HepG2 (cell line): ENCODE data around the gene SLC35F1. TPM values are rescaled to one million over a fixed set of nuclear protein-coding genes. Genes with fewer than 3 reads are reported as not detected.

Source experiments
- ATAC-seq: fragments of 200-7000 bp; cut with Tn5 transposase; 3 replicates; pipeline ENCODE4 v1.9.1; 2020; ENCODE audit warnings: mild to moderate bottlenecking, moderate library complexity
- BruUV-seq: library from RNA; stranded (reverse); fragments of 400-500 nt; replicated peaks from 2 replicates; lab custom pipeline; 2021; lab: Mats Ljungman, UMichigan
- CTCF ChIA-PET: fragments of 300-600 bp; formaldehyde crosslinking; extraction: SDS; loops from one replicate; lab custom pipeline; 2021; ENCODE audit warnings: low total read pairs, inconsistent platforms, low intra/inter-chr PET ratio; lab: Yijun Ruan, JAX
- POLR2A ChIA-PET: fragments of 350-600 bp; sonication (Branson Sonifier 250); formaldehyde crosslinking; loops from one replicate; lab custom pipeline; 2020; ENCODE audit warnings: antibody characterized with exemption, inconsistent platforms; lab: Yijun Ruan, JAX
- DNase-seq: peaks from one replicate; pipeline ENCODE4 v3.0.0-alpha.2; 2015; ENCODE audit warnings: low spot score
- FAIRE-seq: peaks from 3 replicates; lab custom pipeline; 2011; peaks lifted over from hg19 to GRCh38; lab: Jason Lieb, UNC
- H2AFZ ChIP-seq: one replicate; pipeline ENCODE4 v1.6.1; 2011; ENCODE audit warnings: low read length, inconsistent platforms
- H3K27ac ChIP-seq: fragments of 300-600 bp; 3 replicates; pipeline ENCODE4 v1.8.0; 2011; ENCODE audit warnings: mixed run types, mild to moderate bottlenecking, mixed read lengths, low read length, inconsistent platforms; ENCODE audit not compliant: insufficient read depth; ENCODE audit errors: extremely low read length
- H3K27me3 ChIP-seq, 2 experiments: fragments of 200-600 bp in 1 of 2; 2 replicates in 1 of 2; 3 replicates in 1 of 2; pipeline versions ENCODE4 v1.6.0 to v1.8.0; 2011; ENCODE audit warnings: low read length in 2 of 2, mild to moderate bottlenecking in 2 of 2, moderate library complexity in 2 of 2, inconsistent platforms in 1 of 2; ENCODE audit not compliant: insufficient read depth in 2 of 2, control insufficient read depth in 1 of 2
- H3K36me3 ChIP-seq, 2 experiments: fragments of 200-600 bp in 1 of 2; replicated peaks in 1 of 2; 2 replicates in 1 of 2; 3 replicates in 1 of 2; pipeline versions ENCODE4 v1.5.1 to v1.8.0; 2011; ENCODE audit warnings: low read length in 2 of 2, inconsistent platforms in 1 of 2; ENCODE audit not compliant: insufficient read depth in 2 of 2, control insufficient read depth in 1 of 2
- H3K4me1 ChIP-seq: 2 replicates; pipeline ENCODE4 v1.5.1; 2012; ENCODE audit warnings: low read length, inconsistent platforms; ENCODE audit not compliant: insufficient read depth
- H3K4me2 ChIP-seq: 2 replicates; pipeline ENCODE4 v1.6.0; 2011; ENCODE audit warnings: low read depth, low read length, inconsistent platforms
- H3K4me3 ChIP-seq, 3 experiments: fragments of 200-600 bp in 1 of 3; sonication (generic), shearing (Covaris generic) in 1 of 3; replicated peaks in 1 of 3; 2 replicates each; pipeline ENCODE4 v1.5.1; 2011 to 2016; ENCODE audit warnings: low read length in 3 of 3, inconsistent platforms in 2 of 3, low read depth in 2 of 3, mild to moderate bottlenecking in 2 of 3, control low read depth in 1 of 3, mixed read lengths in 1 of 3; ENCODE audit not compliant: insufficient read depth in 1 of 3
- H3K79me2 ChIP-seq: one replicate; pipeline ENCODE4 v1.6.1; 2011; ENCODE audit warnings: low read length, inconsistent platforms; ENCODE audit not compliant: insufficient read depth
- H3K9ac ChIP-seq: 2 replicates; pipeline ENCODE4 v1.6.0; 2011; ENCODE audit warnings: mild to moderate bottlenecking, low read depth, low read length, inconsistent platforms; ENCODE audit not compliant: insufficient read depth
- H3K9me3 ChIP-seq: 2 replicates; pipeline ENCODE4 v1.5.1; 2012; ENCODE audit warnings: mild to moderate bottlenecking, low read length
- H4K20me1 ChIP-seq: 2 replicates; pipeline ENCODE4 v1.6.0; 2011; ENCODE audit warnings: inconsistent platforms, mild to moderate bottlenecking, low read length, moderate library complexity; ENCODE audit not compliant: insufficient read depth
- KLF11 ChIP-seq: IDR thresholded peaks from 2 replicates; pipeline ENCODE4 v1.6.1; 2016; ENCODE audit warnings: missing compliant biosample characterization
- KMT2A ChIP-seq: sonication (generic); formaldehyde crosslinking; IDR thresholded peaks from 2 replicates; pipeline ENCODE4 v1.4.0; 2020; ENCODE audit warnings: missing genetic modification reagents
- MAFK ChIP-seq, 2 experiments: IDR thresholded peaks in 1 of 2; conservative IDR thresholded peaks in 1 of 2; 2 replicates each; pipeline ENCODE4 v1.6.1; 2011; ENCODE audit warnings: improper control_type of control experiment in 2 of 2, low read length in 2 of 2
- ONECUT2 ChIP-seq: sonication (generic); formaldehyde crosslinking; IDR thresholded peaks from 2 replicates; pipeline ENCODE4 v1.4.0; 2020; ENCODE audit warnings: missing genetic modification reagents
- PTBP1 ChIP-seq: fragments of 200-400 bp; formaldehyde crosslinking; IDR thresholded peaks from 2 replicates; pipeline ENCODE4 v1.6.1; 2018; ENCODE audit warnings: low read length, low read depth; ENCODE audit not compliant: poor library complexity, severe bottlenecking
- SP2 ChIP-seq: sonication (generic); formaldehyde crosslinking; IDR thresholded peaks from 2 replicates; pipeline ENCODE4 v1.5.1; 2020; ENCODE audit warnings: mild to moderate bottlenecking, missing genetic modification reagents
- TBX3 ChIP-seq: fragments of 450-650 bp; IDR thresholded peaks from 2 replicates; pipeline ENCODE4 v1.6.1; 2017; ENCODE audit warnings: antibody characterized with exemption, mild to moderate bottlenecking, inconsistent platforms, borderline replicate concordance
- TEAD3 ChIP-seq: optimal IDR thresholded peaks from 2 replicates; pipeline ENCODE3; 2016; ENCODE audit warnings: borderline replicate concordance
- ZBTB38 ChIP-seq: sonication (generic); formaldehyde crosslinking; IDR thresholded peaks from 2 replicates; pipeline ENCODE4 v1.5.1; 2020; ENCODE audit warnings: mild to moderate bottlenecking, missing genetic modification reagents
- ZNF256 ChIP-seq: sonication (generic); formaldehyde crosslinking; conservative IDR thresholded peaks from 2 replicates; pipeline ENCODE4 v1.4.0; 2020; ENCODE audit warnings: missing genetic modification reagents
- ZNF510 ChIP-seq: sonication (generic); formaldehyde crosslinking; IDR thresholded peaks from 2 replicates; pipeline ENCODE4 v1.4.0; 2020; ENCODE audit warnings: low read depth, mild to moderate bottlenecking, missing genetic modification reagents
- ZNF761 ChIP-seq: sonication (generic); formaldehyde crosslinking; conservative IDR thresholded peaks from 2 replicates; pipeline ENCODE4 v1.4.0; 2020; ENCODE audit warnings: mild to moderate bottlenecking, missing genetic modification reagents
- WGBS: methylation state at CpG from one replicate; pipeline ENCODE4 v1.1.6; 2017; ENCODE audit warnings: low lambda C conversion rate; 5-methylcytosine and 5-hydroxymethylcytosine counted together
- in situ Hi-C: cut with HindIII; loops from 2 replicates; pipeline ENCODE4 v1.10.0; 2017; ENCODE audit warnings: low pct_unique_long_range_greater_than_20kb; ENCODE audit not compliant: extremely low pct_ligation_motif_present
- intact Hi-C: fragments of 100-400 bp; cut with micrococcal nuclease; formaldehyde crosslinking; loops from one replicate; pipeline ENCODE4 v1.10.0; 2022; ENCODE audit not compliant: unreplicated experiment
- polyA plus RNA-seq, 8 experiments: library from polyadenylated mRNA; depleted of rRNA in 3 of 8; stranded (reverse) in 7 of 8; unstranded in 1 of 8; fragments of >200 nt; fragmentation: Illumina TruSeq in 4 of 8; extraction: Trizol in 4 of 8; gene quantifications; 2 replicates each; pipeline versions ENCODE4 v1.2.1 to v1.2.3, GENCODE V29; 2011 to 2016; ENCODE audit warnings: low read depth in 4 of 8, missing spikeins in 1 of 8, mixed read lengths in 1 of 8; ENCODE audit not compliant: insufficient read depth in 1 of 8
- total RNA-seq, 5 experiments: library from RNA; depleted of rRNA; stranded (reverse); fragments of >200 nt; fragmentation: Illumina TruSeq; extraction: Trizol; gene quantifications; 2 replicates each; pipeline ENCODE4 v1.2.3, GENCODE V29; 2016; ENCODE audit warnings: low read depth in 1 of 5
- TF ChIP-seq, protein P1 (sequence below): sonication (generic); formaldehyde crosslinking; IDR thresholded peaks from 2 replicates; pipeline ENCODE4 v1.5.1; 2020; ENCODE audit warnings: missing genetic modification reagents, mild to moderate bottlenecking, borderline replicate concordance
- TF ChIP-seq, protein P2 (sequence below): sonication (generic); formaldehyde crosslinking; IDR thresholded peaks from 2 replicates; pipeline ENCODE4 v1.5.0; 2020; ENCODE audit warnings: missing genetic modification reagents

The SLC35F1 gene
- total and polyA plus RNA-seq, 2 of the 13 experiments (the other 11 are each of a cell fraction or from before 2014, with no cell fraction given) = 0.01 TPM; not detected in 1

DNA sequence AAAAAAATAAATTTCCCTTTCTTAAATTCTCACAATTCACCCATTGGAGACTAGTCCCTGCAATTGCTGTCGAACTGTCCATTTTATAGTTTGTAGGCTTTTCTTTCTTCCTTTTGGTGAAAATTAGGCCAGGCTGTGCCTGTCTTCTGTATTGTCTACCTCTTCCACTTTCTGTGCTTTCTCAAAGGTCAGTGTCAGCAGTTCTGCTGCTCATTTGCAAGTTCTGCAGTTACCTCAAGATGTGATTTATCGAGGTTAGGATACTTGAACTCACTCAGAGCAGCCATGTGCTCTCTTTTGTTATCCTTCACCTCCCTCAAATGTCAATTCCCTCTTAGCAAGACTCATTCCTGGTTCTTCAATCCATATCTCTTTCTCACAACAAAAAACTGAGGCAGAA is 179.1 kb downstream of the SLC35F1 start:
- no peak overlapping the region for H3K4me2 ChIP-seq
- peaks cover 13% of the 10 kb centered on the region for H3K9me3 ChIP-seq
- DNase-seq (no peak), ATAC-seq (no peak), FAIRE-seq (no peak)
- H4K20me1 ChIP-seq = no peaks in the 10 kb centered on the region; the same call in 1 of the 2 replicates
- CTCF ChIA-PET = no interaction called here
- in situ Hi-C loops = no loop called here
- H3K79me2 ChIP-seq = no peaks in the 10 kb centered on the region
- H2AFZ ChIP-seq = no peak overlapping the region
- TF ChIP-seq KLF11 (CRISPR knock-in tag) (no peak), MAFK (conservative IDR thresholded peaks at IDR 0.05 in 1 of 2, IDR thresholded peaks at IDR 0.05 in 1 of 2; ENCODE audit: low read length in 2 of 2) (peak in 1 of 2 experiments; percentile 54; a peak in 2 of 4 replicates)
- no TSS peak for BruUV-seq
- H3K36me3 ChIP-seq = no peaks in the 10 kb centered on the region
- 0% methylated on average over 2 of the region's 2 CpGs for WGBS
- H3K27ac ChIP-seq = no peak overlapping the region
- no peak overlapping the region for H3K9ac ChIP-seq
- H3K4me3 ChIP-seq = no peak overlapping the region
- no peaks in the 10 kb centered on the region for H3K27me3 ChIP-seq
- intact Hi-C loops = no loop called here
- no peaks in the 10 kb centered on the region for H3K4me1 ChIP-seq
- POLR2A ChIA-PET = no interaction called here

DNA sequence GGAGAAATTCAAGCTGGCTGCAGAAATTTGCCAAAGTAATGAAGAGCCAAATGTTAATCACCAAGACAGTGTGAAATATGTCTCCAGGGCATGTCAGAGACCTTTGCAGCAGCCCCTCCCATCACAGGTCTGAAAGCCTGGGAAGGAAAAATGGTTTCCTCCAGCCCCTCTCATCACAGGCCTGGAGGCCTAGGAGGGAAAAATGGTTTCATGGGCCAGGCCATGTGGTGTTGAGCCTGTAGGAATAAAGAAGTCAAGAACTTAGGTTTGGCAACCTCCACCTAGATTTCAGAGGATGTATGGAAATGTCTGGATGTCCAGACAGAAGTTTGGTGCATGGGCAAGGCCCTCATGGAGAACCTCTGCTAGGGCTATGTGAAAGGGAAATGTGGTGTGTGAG is 185.0 kb downstream of the SLC35F1 start:
- no peaks in the 10 kb centered on the region for H3K27me3 ChIP-seq
- H3K9ac ChIP-seq = no peak overlapping the region
- no peak overlapping the region for H3K4me3 ChIP-seq
- no peak overlapping the region for H3K4me2 ChIP-seq
- ChIA-PET POLR2A (no interaction called here), CTCF (no interaction called here)
- no peak for FAIRE-seq
- H2AFZ ChIP-seq = no peak overlapping the region
- H3K36me3 ChIP-seq = no peaks in the 10 kb centered on the region
- in situ Hi-C loops (no loop called here), intact Hi-C loops (no loop called here)
- peaks cover 39% of the 10 kb centered on the region for H3K9me3 ChIP-seq
- no peak for ATAC-seq
- no peak for DNase-seq
- no peaks in the 10 kb centered on the region for H4K20me1 ChIP-seq
- no peak overlapping the region for H3K27ac ChIP-seq
- BruUV-seq = no TSS peak
- H3K79me2 ChIP-seq = no peaks in the 10 kb centered on the region
- H3K4me1 ChIP-seq = no peaks in the 10 kb centered on the region
- TF ChIP-seq KMT2A (no peak), PTBP1 (no peak), ZNF761 (CRISPR knock-in tag) (no peak), ZNF510 (CRISPR knock-in tag) (no peak), ZNF256 (CRISPR knock-in tag) (no peak), ONECUT2 (CRISPR knock-in tag) (no peak), TEAD3 (CRISPR knock-in tag) (no peak), SP2 (CRISPR knock-in tag) (no peak), ZBTB38 (CRISPR knock-in tag) (no peak), TBX3 (no peak)
- TF ChIP-seq, protein P1, sequence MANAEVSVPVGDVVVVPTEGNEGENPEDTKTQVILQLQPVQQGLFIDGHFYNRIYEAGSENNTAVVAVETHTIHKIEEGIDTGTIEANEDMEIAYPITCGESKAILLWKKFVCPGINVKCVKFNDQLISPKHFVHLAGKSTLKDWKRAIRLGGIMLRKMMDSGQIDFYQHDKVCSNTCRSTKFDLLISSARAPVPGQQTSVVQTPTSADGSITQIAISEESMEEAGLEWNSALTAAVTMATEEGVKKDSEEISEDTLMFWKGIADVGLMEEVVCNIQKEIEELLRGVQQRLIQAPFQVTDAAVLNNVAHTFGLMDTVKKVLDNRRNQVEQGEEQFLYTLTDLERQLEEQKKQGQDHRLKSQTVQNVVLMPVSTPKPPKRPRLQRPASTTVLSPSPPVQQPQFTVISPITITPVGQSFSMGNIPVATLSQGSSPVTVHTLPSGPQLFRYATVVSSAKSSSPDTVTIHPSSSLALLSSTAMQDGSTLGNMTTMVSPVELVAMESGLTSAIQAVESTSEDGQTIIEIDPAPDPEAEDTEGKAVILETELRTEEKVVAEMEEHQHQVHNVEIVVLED (CRISPR knock-in tag) = no peak
- TF ChIP-seq, protein P2, sequence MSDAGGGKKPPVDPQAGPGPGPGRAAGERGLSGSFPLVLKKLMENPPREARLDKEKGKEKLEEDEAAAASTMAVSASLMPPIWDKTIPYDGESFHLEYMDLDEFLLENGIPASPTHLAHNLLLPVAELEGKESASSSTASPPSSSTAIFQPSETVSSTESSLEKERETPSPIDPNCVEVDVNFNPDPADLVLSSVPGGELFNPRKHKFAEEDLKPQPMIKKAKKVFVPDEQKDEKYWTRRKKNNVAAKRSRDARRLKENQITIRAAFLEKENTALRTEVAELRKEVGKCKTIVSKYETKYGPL (CRISPR knock-in tag) = no peak
